ENCODE results near the gene MYO9A.

- no peak for TF ChIP-seq CTCF (conservative IDR thresholded peaks at IDR 0.05)
- no peak for TF ChIP-seq EZH2 (IDR thresholded peaks at IDR 0.05; ENCODE audit: low read depth)
Measured at GRCh38 chr15:71790081-71790480, 327.9 kb downstream of the MYO9A start.
